ENCODE results near the gene FMN2.

- TF ChIP-seq CTCF (conservative IDR thresholded peaks at IDR 0.05), result no peak
- TF ChIP-seq EZH2 (IDR thresholded peaks at IDR 0.05; ENCODE audit: low read depth), result no peak
Observed at GRCh38 chr1:240322943-240323342, 231.3 kb downstream of the FMN2 start.
